HepG2 (cell line): ENCODE data around the gene CES2. TPM values are rescaled to one million over a fixed set of nuclear protein-coding genes. Genes with fewer than 3 reads are reported as not detected.

Experiments used
- BHLHE40 ChIP-seq: IDR thresholded peaks from 2 replicates; pipeline ENCODE4 v1.6.1; 2011; ENCODE audit warnings: low read length, improper control_type of control experiment
- CAMTA2 ChIP-seq: sonication (generic); formaldehyde crosslinking; IDR thresholded peaks from 2 replicates; pipeline ENCODE4 v1.4.0; 2020; ENCODE audit warnings: mild to moderate bottlenecking, missing genetic modification reagents, borderline replicate concordance
- FOXC1 ChIP-seq: sonication (generic); formaldehyde crosslinking; IDR thresholded peaks from 2 replicates; pipeline ENCODE4 v1.8.0; 2022; ENCODE audit warnings: mild to moderate bottlenecking, missing genetic modification reagents, borderline replicate concordance
- HNRNPUL1 ChIP-seq: fragments of 200-400 bp; formaldehyde crosslinking; IDR thresholded peaks from 2 replicates; pipeline ENCODE4 v1.6.1; 2017; ENCODE audit warnings: low read depth, mild to moderate bottlenecking, low read length, moderate library complexity
- KLF16 ChIP-seq, 2 experiments: sonication (generic) in 1 of 2; formaldehyde crosslinking in 1 of 2; IDR thresholded peaks; 2 replicates each; pipeline versions ENCODE4 v1.6.1 to v1.8.0; 2016 to 2023; ENCODE audit warnings: missing genetic modification reagents in 2 of 2, missing compliant biosample characterization in 1 of 2
- PATZ1 ChIP-seq: sonication (generic); formaldehyde crosslinking; IDR thresholded peaks from 2 replicates; pipeline ENCODE4 v1.4.0; 2020; ENCODE audit warnings: missing genetic modification reagents
- PHF21A ChIP-seq: sonication (generic); formaldehyde crosslinking; IDR thresholded peaks from 2 replicates; pipeline ENCODE4 v1.5.0; 2020; ENCODE audit warnings: mild to moderate bottlenecking, missing genetic modification reagents
- PLRG1 ChIP-seq: fragments of 450-650 bp; conservative IDR thresholded peaks from 2 replicates; pipeline ENCODE4 v1.6.1; 2016
- SSRP1 ChIP-seq: IDR thresholded peaks from 2 replicates; pipeline ENCODE4 v1.6.1; 2016; ENCODE audit warnings: control low read depth
- TEAD3 ChIP-seq: optimal IDR thresholded peaks from 2 replicates; pipeline ENCODE3; 2016; ENCODE audit warnings: borderline replicate concordance
- ZBTB37 ChIP-seq: sonication (generic); formaldehyde crosslinking; IDR thresholded peaks from 2 replicates; pipeline ENCODE4 v1.4.0; 2020; ENCODE audit warnings: mild to moderate bottlenecking, missing genetic modification reagents
- ZBTB44 ChIP-seq: sonication (generic); formaldehyde crosslinking; IDR thresholded peaks from 2 replicates; pipeline ENCODE4 v1.4.0; 2020; ENCODE audit warnings: missing genetic modification reagents
- ZNF281 ChIP-seq: sonication (generic); formaldehyde crosslinking; IDR thresholded peaks from 2 replicates; pipeline ENCODE4 v1.4.0; 2020; ENCODE audit warnings: missing genetic modification reagents, borderline replicate concordance
- ZNF333 ChIP-seq: sonication (generic); formaldehyde crosslinking; IDR thresholded peaks from 2 replicates; pipeline ENCODE4 v1.4.0; 2020; ENCODE audit warnings: mild to moderate bottlenecking, missing genetic modification reagents, borderline replicate concordance
- ZNF552 ChIP-seq: sonication (generic); formaldehyde crosslinking; IDR thresholded peaks from 2 replicates; pipeline ENCODE4 v1.9.0; 2022; ENCODE audit warnings: missing genetic modification reagents, mild to moderate bottlenecking, borderline replicate concordance
- polyA plus RNA-seq, 8 experiments: library from polyadenylated mRNA; depleted of rRNA in 3 of 8; stranded (reverse) in 7 of 8; unstranded in 1 of 8; fragments of >200 nt; fragmentation: Illumina TruSeq in 4 of 8; extraction: Trizol in 4 of 8; gene quantifications; 2 replicates each; pipeline versions ENCODE4 v1.2.1 to v1.2.3, GENCODE V29; 2011 to 2016; ENCODE audit warnings: low read depth in 4 of 8, missing spikeins in 1 of 8, mixed read lengths in 1 of 8; ENCODE audit not compliant: insufficient read depth in 1 of 8
- total RNA-seq, 5 experiments: library from RNA; depleted of rRNA; stranded (reverse); fragments of >200 nt; fragmentation: Illumina TruSeq; extraction: Trizol; gene quantifications; 2 replicates each; pipeline ENCODE4 v1.2.3, GENCODE V29; 2016; ENCODE audit warnings: low read depth in 1 of 5
- TF ChIP-seq, protein P1 (sequence below): IDR thresholded peaks from 2 replicates; pipeline ENCODE4 v1.6.1; 2012; ENCODE audit warnings: inconsistent platforms
- TF ChIP-seq, protein P2 (sequence below): sonication (generic); formaldehyde crosslinking; IDR thresholded peaks from 2 replicates; pipeline ENCODE4 v1.4.0; 2020; ENCODE audit warnings: mild to moderate bottlenecking, missing genetic modification reagents

CES2 gene
- total and polyA plus RNA-seq, 2 of the 13 experiments (the other 11 are each of a cell fraction or from before 2014, with no cell fraction given), result 50.6 to 63.8 TPM

- TF ChIP-seq ZBTB44 (CRISPR knock-in tag) (no peak), FOXC1 (CRISPR knock-in tag) (peak; percentile 79; the same call in 1 of the 2 replicates), ZNF281 (peak; percentile 80), HNRNPUL1 (no peak), CAMTA2 (0 out of 2 replicates have a peak, but pooled peaks have one; percentile 61), KLF16 (CRISPR knock-in tag; IDR thresholded peaks at IDR 0.05) (0 out of 4 replicates have a peak, but pooled peaks of 1 of the 2 experiments have one; percentile 26), ZNF552 (CRISPR knock-in tag) (no peak), ZNF333 (0 out of 2 replicates have a peak, but pooled peaks have one; percentile 49), PHF21A (0 out of 2 replicates have a peak, but pooled peaks have one; percentile 27), SSRP1 (CRISPR knock-in tag) (no peak), ZBTB37 (CRISPR knock-in tag) (peak; percentile 11; the same call in 1 of the 2 replicates), BHLHE40 (no peak), PLRG1 (no peak), PATZ1 (CRISPR knock-in tag) (peak; percentile 52; the same call in 1 of the 2 replicates), TEAD3 (CRISPR knock-in tag) (peak; percentile 23)
- TF ChIP-seq, protein P1, sequence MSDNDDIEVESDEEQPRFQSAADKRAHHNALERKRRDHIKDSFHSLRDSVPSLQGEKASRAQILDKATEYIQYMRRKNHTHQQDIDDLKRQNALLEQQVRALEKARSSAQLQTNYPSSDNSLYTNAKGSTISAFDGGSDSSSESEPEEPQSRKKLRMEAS, result 0 out of 2 replicates have a peak, but pooled peaks have one; percentile 15
- TF ChIP-seq, protein P2, sequence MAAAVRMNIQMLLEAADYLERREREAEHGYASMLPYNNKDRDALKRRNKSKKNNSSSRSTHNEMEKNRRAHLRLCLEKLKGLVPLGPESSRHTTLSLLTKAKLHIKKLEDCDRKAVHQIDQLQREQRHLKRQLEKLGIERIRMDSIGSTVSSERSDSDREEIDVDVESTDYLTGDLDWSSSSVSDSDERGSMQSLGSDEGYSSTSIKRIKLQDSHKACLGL (CRISPR knock-in tag), result 0 out of 2 replicates have a peak, but pooled peaks have one; percentile 23
These were observed 16.3 kb upstream of the CES2 start, which contains the start of gene CDH16 (continued) for GRCh38 chr16:66918803-66919568.
